GM19328 (cell line): ENCODE data around the gene ZNF460.

Experiments used
- ATAC-seq: cut with Tn5 transposase; IDR thresholded peaks from one replicate; pipeline ENCODE4 v1.9.1; 2021; ENCODE audit warnings: mild to moderate bottlenecking, moderate library complexity; ENCODE audit not compliant: unreplicated experiment

The ZNF460 gene

DNA sequence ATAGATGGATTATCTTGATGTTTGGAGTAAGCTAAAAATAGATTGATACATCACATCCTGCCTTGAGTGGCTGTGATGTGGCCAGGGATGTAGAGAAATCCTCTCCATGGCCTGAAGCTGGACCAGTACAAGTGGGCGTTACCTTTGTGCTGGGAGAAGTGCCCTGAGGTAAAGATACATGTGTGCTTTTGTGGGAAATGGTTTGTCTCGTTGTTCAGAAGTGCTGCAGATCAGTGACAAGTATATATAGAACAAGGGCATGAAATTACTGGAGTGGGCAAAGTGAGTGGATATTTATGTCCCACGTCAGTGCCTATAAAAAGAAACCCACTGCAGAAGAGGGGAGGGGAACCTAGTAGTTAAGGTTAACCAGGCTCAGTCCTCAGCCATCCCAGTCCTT lies 58.6 kb downstream of the ZNF460 start:
- ATAC-seq, result no peak

GRCh38 chr19:57342582-57342981 lies 62.3 kb downstream of the ZNF460 start:
- ATAC-seq, result no peak
